HG03039 (cell line): ENCODE data around the gene MAP2.
A peak's percentile ranks its signal among the peaks of the same experiment; 100 is the strongest.

Experiments
- ATAC-seq: cut with Tn5 transposase; IDR thresholded peaks from one replicate; pipeline ENCODE4 v1.9.1; 2021; ENCODE audit warnings: mild to moderate bottlenecking, moderate library complexity; ENCODE audit not compliant: unreplicated experiment

MAP2 gene, protein sequence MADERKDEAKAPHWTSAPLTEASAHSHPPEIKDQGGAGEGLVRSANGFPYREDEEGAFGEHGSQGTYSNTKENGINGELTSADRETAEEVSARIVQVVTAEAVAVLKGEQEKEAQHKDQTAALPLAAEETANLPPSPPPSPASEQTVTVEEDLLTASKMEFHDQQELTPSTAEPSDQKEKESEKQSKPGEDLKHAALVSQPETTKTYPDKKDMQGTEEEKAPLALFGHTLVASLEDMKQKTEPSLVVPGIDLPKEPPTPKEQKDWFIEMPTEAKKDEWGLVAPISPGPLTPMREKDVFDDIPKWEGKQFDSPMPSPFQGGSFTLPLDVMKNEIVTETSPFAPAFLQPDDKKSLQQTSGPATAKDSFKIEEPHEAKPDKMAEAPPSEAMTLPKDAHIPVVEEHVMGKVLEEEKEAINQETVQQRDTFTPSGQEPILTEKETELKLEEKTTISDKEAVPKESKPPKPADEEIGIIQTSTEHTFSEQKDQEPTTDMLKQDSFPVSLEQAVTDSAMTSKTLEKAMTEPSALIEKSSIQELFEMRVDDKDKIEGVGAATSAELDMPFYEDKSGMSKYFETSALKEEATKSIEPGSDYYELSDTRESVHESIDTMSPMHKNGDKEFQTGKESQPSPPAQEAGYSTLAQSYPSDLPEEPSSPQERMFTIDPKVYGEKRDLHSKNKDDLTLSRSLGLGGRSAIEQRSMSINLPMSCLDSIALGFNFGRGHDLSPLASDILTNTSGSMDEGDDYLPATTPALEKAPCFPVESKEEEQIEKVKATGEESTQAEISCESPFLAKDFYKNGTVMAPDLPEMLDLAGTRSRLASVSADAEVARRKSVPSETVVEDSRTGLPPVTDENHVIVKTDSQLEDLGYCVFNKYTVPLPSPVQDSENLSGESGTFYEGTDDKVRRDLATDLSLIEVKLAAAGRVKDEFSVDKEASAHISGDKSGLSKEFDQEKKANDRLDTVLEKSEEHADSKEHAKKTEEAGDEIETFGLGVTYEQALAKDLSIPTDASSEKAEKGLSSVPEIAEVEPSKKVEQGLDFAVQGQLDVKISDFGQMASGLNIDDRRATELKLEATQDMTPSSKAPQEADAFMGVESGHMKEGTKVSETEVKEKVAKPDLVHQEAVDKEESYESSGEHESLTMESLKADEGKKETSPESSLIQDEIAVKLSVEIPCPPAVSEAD (N-terminal part only)

DNA sequence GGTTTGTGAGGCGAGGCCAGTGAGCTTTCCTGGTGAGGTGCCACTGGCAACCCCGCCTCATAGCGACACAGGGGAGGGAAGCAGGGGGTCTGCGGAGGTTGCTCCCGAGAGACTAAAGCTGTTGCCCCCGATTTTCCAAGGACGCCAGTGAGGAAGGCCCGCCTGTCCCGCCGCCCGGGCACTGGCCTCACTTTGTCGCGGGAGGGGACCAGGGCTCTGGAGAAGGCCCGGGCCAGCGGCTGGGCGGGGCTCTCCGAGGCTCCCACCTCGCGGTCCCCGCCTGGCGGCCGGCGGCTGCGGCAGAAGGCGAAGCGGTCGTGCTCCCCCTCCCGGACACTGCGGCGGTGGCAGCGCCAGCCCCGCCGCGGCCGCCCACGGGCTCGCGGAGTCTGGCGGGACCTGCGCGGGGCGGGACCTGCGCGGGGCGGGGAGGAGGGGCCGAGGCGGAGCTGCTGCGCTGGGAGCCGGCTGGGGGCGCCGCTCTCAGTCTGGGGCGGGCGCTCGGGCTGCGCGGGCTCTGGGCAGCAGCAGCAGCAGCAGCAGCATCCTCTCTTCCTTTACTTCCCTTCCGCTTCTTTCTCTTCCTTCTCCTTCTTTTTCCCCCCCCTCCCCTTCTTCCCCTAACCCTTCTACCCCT, at the start of gene MAP2:
Gene MAP2, plus strand, starts transcription at position 486 of the 637 bp plus-strand sequence. CDS start 229,124 bp downstream, outside the sequence.
- ATAC-seq = peak; percentile 98

DNA sequence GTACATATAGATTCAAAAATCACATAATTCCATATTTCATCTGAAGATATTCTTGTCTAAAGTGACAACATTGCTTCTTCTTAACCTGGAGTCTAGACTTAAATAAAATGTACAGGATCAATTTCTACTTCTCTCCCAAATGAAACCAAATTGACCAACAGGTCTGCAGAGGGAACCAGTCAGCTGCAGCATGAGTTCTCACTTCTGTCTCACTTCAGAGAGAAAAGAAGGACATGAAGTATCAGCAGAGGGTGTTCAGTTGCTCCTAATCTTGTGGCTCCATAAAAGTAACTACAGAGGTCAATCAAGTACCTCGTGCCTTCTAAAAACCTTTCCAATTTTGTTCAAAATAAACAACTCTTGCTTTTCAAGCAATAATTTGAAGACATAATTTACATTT, 47.2 kb upstream of the MAP2 start:
- no peak for ATAC-seq

DNA sequence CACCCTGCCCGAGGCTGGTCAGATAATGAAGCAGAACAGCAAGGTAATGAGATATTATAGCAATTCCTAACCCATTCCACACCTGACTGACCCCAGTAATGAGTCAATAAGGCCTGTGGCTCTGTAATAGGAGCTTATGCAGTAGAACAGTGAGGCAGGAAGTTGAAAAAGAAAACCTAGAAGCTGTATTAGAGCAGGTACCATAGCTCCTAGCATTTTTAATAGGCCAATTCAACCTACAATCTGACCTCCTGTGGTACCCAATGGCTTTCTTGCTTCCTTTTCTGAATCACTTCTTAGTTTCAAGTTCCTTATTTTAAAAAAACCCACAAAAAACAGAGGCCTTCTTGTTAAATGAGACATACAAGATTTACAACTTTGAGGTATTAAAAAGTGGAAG, 43.6 kb upstream of the MAP2 start:
- peak; percentile 97 for ATAC-seq

- ATAC-seq = no peak
These were observed 42.8 kb upstream of the MAP2 start for GRCh38 chr2:209381091-209381490.

- no peak for ATAC-seq
These were observed 41.1 kb upstream of the MAP2 start for GRCh38 chr2:209382775-209383174.

DNA sequence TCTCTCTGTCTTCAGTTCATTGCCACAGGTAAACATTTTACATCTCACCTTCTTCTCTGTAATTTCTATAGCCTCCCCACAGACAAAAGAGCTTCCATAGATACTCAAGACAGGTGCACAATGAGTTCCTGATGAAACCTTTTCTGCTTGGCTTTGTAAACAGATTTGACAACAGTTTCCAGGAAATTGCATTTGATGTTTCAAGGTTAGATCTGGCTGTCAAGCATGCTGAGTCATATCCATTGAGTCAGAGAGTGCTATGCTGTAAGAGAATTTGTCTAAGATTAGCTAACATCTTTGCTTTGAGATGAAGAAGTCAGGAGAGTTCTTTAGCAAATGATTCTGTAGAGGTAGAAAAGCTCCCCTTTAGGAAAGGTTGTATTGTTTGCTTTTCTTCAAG, 40.6 kb upstream of the MAP2 start:
- no peak for ATAC-seq

- ATAC-seq = no peak
These were observed 36.5 kb upstream of the MAP2 start for GRCh38 chr2:209387389-209387788.

- ATAC-seq = no peak
These were observed 35.3 kb upstream of the MAP2 start for GRCh38 chr2:209388446-209389037.

DNA sequence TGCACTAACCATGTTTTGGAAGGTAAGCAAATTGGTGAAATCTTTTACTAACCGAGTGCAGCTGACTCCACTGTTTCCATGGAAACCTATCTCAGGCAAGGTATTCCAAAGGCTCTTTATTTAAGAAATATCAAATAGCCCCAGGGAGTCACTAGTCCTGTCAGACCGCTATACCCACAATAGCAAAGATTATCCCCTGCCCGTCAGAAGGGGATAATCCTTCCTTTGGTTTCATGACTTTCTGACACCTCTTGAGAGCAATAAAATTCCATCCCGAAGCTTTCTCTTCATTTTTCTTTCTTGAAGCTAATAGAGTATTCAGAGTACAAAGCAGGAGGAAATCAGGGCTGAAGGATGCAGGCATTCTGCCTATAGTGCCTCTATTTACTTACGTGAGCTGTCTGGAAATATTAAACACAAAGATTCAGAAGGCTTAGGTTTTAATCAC, 34.7 kb upstream of the MAP2 start:
- ATAC-seq = no peak

DNA sequence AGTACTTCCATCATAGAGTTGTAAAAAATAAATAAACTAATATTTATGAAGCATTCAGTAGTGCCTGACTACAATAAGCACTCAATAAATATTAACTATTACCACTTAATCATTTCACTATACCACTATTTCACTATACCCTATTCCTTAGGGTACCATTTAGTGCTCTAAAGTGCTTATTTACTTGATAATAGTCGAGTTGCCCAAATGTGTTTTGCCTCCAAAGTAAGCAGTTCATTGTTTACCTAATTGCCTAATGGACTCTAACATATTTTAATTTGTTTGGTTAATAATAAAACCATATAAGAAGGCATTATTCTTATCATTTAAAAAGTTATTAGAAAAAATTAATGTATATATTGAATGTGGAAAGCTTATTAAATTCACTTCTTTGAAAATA, 33.0 kb upstream of the MAP2 start:
- ATAC-seq = no peak

DNA sequence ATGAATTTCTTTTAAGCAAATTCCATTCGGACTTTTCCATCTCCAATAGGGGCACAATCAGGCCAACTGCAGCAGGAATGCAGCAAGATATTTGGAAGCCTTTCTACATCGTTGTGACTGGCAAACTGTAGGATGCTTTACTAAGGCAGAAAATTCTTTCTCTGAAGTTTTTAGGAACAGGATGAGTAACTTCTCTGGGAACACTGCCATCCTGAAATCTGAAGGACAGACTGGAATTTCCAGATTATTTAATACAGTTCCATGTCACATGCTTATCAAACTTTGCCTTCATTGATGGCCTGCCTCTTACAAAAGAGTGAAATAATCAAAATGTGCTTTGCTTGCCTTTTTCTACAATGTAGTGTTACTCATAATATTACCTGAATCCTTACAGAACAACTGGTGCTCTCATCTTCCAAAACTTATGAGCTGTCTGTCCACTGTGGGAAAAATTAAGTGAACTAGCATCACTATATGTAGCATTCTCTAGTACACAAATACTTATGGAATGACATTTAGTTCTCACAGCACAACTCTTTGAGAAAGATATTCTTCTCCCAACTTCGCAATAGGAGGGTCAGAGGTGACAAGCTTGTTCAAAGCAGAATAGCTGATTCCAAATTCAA, 32.0 kb upstream of the MAP2 start:
- ATAC-seq = no peak

GRCh38 chr2:209395229-209395628, 28.6 kb upstream of the MAP2 start:
- ATAC-seq = no peak

- ATAC-seq = no peak
These were observed 28.2 kb upstream of the MAP2 start for GRCh38 chr2:209395652-209396051.

GRCh38 chr2:209398463-209398862, 25.4 kb upstream of the MAP2 start:
- no peak for ATAC-seq

GRCh38 chr2:209401788-209402187, 22.1 kb upstream of the MAP2 start:
- ATAC-seq = no peak

DNA sequence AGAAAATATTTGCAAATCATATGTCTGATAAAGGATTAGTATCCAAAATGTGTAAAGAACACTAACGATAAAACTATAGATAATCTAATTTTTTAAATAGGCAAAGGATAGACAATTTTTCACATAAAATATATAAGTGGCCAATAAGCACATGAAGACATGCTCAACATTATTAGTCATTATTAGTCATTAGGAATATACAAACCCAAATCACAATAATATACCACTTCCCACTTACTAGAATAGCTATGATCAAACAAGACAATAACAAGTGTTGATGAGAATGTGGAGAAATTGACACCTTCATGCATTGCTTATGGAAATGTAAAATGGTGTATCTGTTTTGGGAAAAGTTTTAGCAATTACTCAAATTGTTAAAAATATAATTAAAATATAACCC, 12.6 kb upstream of the MAP2 start:
- no peak for ATAC-seq

GRCh38 chr2:209411718-209412117, 12.1 kb upstream of the MAP2 start:
- no peak for ATAC-seq

DNA sequence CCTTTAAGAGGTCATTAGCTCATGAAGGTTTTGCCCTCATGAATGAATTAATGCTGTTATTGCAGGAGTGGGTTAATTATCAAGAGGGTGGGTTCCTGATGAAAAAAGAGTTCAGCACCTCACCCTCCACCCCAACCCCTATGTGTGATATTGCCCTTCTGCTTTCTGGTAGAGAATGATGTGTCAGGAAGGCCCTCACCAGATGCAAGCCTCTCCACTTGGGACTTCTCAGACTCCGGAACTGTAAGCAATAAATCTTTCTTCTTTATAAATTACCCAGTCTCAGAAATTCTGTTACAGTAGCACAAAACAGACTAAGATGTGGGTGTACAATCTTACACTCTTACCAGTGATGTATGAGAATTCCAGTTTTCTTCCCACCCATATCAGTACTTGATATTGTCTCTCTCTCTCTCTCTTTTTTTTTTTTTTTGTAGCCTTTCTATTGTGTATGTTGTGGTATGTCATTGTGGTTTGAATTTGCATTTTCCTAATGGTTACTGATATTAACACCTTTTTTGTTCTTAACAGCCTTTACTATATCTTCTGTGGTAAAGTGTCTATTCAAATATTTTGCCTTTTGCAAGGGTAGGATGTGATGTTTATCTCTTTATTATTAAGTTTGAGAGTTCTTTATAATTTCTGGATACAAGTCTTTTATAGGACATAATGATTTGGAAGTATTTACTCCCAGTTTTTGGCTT, 10.4 kb upstream of the MAP2 start:
- ATAC-seq = no peak

DNA sequence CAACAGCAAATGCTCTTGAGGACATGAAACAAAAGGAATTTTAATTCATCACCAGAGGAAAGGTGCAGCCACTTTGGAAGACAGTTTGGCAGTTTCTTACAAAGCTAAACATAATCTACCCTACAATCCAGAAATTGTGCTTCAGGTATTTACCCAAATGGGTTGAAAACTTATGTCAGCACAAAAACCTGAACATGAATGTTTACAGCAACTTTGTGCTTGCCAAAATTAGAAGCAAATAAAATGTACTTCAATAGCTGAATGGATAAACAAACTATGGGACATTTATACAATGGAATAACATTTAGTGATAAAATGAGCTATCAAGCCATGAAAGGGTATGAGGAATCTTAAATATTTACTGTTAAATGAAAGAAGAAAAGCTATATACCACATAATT, 6.9 kb upstream of the MAP2 start:
- ATAC-seq = no peak
